ENCODE results near the gene MRPS6.

MRPS6 gene

GRCh38 chr21:34105947-34106541 lies 32.7 kb downstream of the MRPS6 start:
- Histone ChIP-seq H3K9me3 (ENCODE audit: insufficient read depth, low read length, severe bottlenecking) (no peaks in the 10 kb centered on the region), H3K36me3 (ENCODE audit: insufficient read depth, low read length) (peaks cover 26% of the 10 kb centered on the region), H3K27me3 (ENCODE audit: insufficient read depth, low read length, poor library complexity) (no peaks in the 10 kb centered on the region), H2AFZ (ENCODE audit: low read depth, low read length) (no peak overlapping the region), H4K20me1 (ENCODE audit: insufficient read depth, low read length) (peaks cover 16% of the 10 kb centered on the region; the same call in 1 of the 2 replicates), H3K4me3 (ENCODE audit: low read depth in 1 of 2, low read length in 2 of 2) (no peak overlapping the region), H3K4me1 (ENCODE audit: insufficient read depth, low read length) (no peaks in the 10 kb centered on the region), H3K9ac (ENCODE audit: low read depth, low read length) (no peak overlapping the region), H3K4me2 (ENCODE audit: insufficient read depth, low read length) (no peak overlapping the region), H3K27ac (ENCODE audit: low read length) (no peak overlapping the region), H3K79me2 (ENCODE audit: insufficient read depth, low read length) (peaks cover 96% of the 10 kb centered on the region)
- no peak for ATAC-seq (ENCODE audit: insufficient read depth, low read depth)
- DNase-seq, result no peak
- TF ChIP-seq, protein P1, sequence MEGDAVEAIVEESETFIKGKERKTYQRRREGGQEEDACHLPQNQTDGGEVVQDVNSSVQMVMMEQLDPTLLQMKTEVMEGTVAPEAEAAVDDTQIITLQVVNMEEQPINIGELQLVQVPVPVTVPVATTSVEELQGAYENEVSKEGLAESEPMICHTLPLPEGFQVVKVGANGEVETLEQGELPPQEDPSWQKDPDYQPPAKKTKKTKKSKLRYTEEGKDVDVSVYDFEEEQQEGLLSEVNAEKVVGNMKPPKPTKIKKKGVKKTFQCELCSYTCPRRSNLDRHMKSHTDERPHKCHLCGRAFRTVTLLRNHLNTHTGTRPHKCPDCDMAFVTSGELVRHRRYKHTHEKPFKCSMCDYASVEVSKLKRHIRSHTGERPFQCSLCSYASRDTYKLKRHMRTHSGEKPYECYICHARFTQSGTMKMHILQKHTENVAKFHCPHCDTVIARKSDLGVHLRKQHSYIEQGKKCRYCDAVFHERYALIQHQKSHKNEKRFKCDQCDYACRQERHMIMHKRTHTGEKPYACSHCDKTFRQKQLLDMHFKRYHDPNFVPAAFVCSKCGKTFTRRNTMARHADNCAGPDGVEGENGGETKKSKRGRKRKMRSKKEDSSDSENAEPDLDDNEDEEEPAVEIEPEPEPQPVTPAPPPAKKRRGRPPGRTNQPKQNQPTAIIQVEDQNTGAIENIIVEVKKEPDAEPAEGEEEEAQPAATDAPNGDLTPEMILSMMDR (IDR thresholded peaks at IDR 0.05; ENCODE audit: borderline replicate concordance, extremely low read depth, low read length, poor library complexity, severe bottlenecking), result no peak
- TF ChIP-seq EZH2 (IDR thresholded peaks at IDR 0.05; ENCODE audit: borderline replicate concordance, low read depth, low read length, severe bottlenecking), result no peak

GRCh38 chr21:34107606-34108005 lies 34.2 kb downstream of the MRPS6 start:
- DNase-seq, result no peak

DNA sequence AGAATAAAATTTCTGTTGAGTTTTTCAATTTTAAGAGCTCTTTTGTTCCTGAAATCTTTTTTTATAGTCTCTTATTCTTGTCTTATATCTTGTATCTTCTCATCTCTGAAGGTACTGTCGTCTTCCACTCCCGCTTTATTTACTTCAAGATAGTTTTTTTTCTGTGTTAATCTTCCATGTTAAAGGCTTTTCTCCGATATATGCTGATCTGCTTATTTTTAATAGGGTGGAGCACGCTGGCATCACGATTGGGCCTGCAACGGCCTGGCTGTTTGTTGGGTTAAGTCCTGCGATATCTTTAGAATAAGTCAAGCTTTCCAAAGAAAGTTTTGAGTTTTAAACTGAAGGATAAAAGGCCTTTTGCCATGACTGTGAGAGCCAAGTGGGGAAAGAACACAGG lies 35.7 kb downstream of the MRPS6 start:
- Histone ChIP-seq H3K27ac (ENCODE audit: low read length) (no peak overlapping the region), H3K27me3 (ENCODE audit: insufficient read depth, low read length, poor library complexity) (no peaks in the 10 kb centered on the region), H3K4me2 (ENCODE audit: insufficient read depth, low read length) (no peak overlapping the region), H3K9me3 (ENCODE audit: insufficient read depth, low read length, severe bottlenecking) (no peaks in the 10 kb centered on the region), H3K4me1 (ENCODE audit: insufficient read depth, low read length) (no peaks in the 10 kb centered on the region), H3K79me2 (ENCODE audit: insufficient read depth, low read length) (peaks cover 94% of the 10 kb centered on the region), H3K4me3 (ENCODE audit: low read depth in 1 of 2, low read length in 2 of 2) (no peak overlapping the region), H3K36me3 (ENCODE audit: insufficient read depth, low read length) (peaks cover 3% of the 10 kb centered on the region; the same call in 1 of the 2 replicates), H3K9ac (ENCODE audit: low read depth, low read length) (no peak overlapping the region), H4K20me1 (ENCODE audit: insufficient read depth, low read length) (peaks cover 4% of the 10 kb centered on the region; the same call in 1 of the 2 replicates), H2AFZ (ENCODE audit: low read depth, low read length) (no peak overlapping the region)
- no peak for DNase-seq
- no peak for TF ChIP-seq EZH2 (IDR thresholded peaks at IDR 0.05; ENCODE audit: borderline replicate concordance, low read depth, low read length, severe bottlenecking)
- TF ChIP-seq, protein P1 (IDR thresholded peaks at IDR 0.05; ENCODE audit: borderline replicate concordance, extremely low read depth, low read length, poor library complexity, severe bottlenecking), result no peak
- ATAC-seq (ENCODE audit: insufficient read depth, low read depth), result no peak

More at GRCh38 chr21:34107606-34108005, 34.2 kb downstream of the MRPS6 start:
- H4K20me1 ChIP-seq (ENCODE audit: insufficient read depth, low read length), result peaks cover 11% of the 10 kb centered on the region; the same call in 1 of the 2 replicates
- no peak overlapping the region for H3K9ac ChIP-seq (ENCODE audit: low read depth, low read length)
- no peak overlapping the region for H3K27ac ChIP-seq (ENCODE audit: low read length)
- H3K4me3 ChIP-seq (ENCODE audit: low read depth in 1 of 2, low read length in 2 of 2), result no peak overlapping the region
- no peak for TF ChIP-seq EZH2 (IDR thresholded peaks at IDR 0.05; ENCODE audit: borderline replicate concordance, low read depth, low read length, severe bottlenecking)
- TF ChIP-seq, protein P1 (IDR thresholded peaks at IDR 0.05; ENCODE audit: borderline replicate concordance, extremely low read depth, low read length, poor library complexity, severe bottlenecking), result no peak
- H3K36me3 ChIP-seq (ENCODE audit: insufficient read depth, low read length), result peaks cover 16% of the 10 kb centered on the region
- H3K4me1 ChIP-seq (ENCODE audit: insufficient read depth, low read length), result no peaks in the 10 kb centered on the region
- no peaks in the 10 kb centered on the region for H3K27me3 ChIP-seq (ENCODE audit: insufficient read depth, low read length, poor library complexity)
- H2AFZ ChIP-seq (ENCODE audit: low read depth, low read length), result no peak overlapping the region
- ATAC-seq (ENCODE audit: insufficient read depth, low read depth), result no peak
- no peaks in the 10 kb centered on the region for H3K9me3 ChIP-seq (ENCODE audit: insufficient read depth, low read length, severe bottlenecking)
- H3K79me2 ChIP-seq (ENCODE audit: insufficient read depth, low read length), result peaks cover 95% of the 10 kb centered on the region
- H3K4me2 ChIP-seq (ENCODE audit: insufficient read depth, low read length), result no peak overlapping the region
